Measurements from ENCODE around the gene TSEN54.

Gene TSEN54

GRCh38 chr17:75516255-75516618 is at the start of gene TSEN54:
TSS of gene TSEN54 (plus strand) at chr17:75516528. CDS start at chr17:75516561, 33 bp downstream.
- peak; percentile 94 for DNase-seq (ENCODE audit: low read depth)

GRCh38 chr17:75468291-75468754 is 48.0 kb upstream of the TSEN54 start:
- no peak overlapping the region for H3K4me3 ChIP-seq (ENCODE audit: low read depth, low read length)
- TF ChIP-seq CTCF (IDR thresholded peaks at IDR 0.05; ENCODE audit: insufficient read depth, low read depth, low read length, missing control alignments) = no peak
- no peak for DNase-seq (ENCODE audit: low read depth)

More at GRCh38 chr17:75516255-75516618, at the start of gene TSEN54:
- no peak for TF ChIP-seq CTCF (IDR thresholded peaks at IDR 0.05; ENCODE audit: insufficient read depth, low read depth, low read length, missing control alignments)
- H3K4me3 ChIP-seq (ENCODE audit: low read depth, low read length) = peak within 1 kb of the TSS; percentile 90

GRCh38 chr17:75468779-75469373 is 47.5 kb upstream of the TSEN54 start:
- no peak for DNase-seq (ENCODE audit: low read depth)
- H3K4me3 ChIP-seq (ENCODE audit: low read depth, low read length) = no peak overlapping the region
- no peak for TF ChIP-seq CTCF (IDR thresholded peaks at IDR 0.05; ENCODE audit: insufficient read depth, low read depth, low read length, missing control alignments)

GRCh38 chr17:75471207-75471606 is 45.1 kb upstream of the TSEN54 start:
- TF ChIP-seq CTCF (IDR thresholded peaks at IDR 0.05; ENCODE audit: insufficient read depth, low read depth, low read length, missing control alignments) = no peak
- H3K4me3 ChIP-seq (ENCODE audit: low read depth, low read length) = no peak overlapping the region
- no peak for DNase-seq (ENCODE audit: low read depth)

GRCh38 chr17:75472119-75472518 is 44.2 kb upstream of the TSEN54 start:
- no peak overlapping the region for H3K4me3 ChIP-seq (ENCODE audit: low read depth, low read length)
- no peak for DNase-seq (ENCODE audit: low read depth)
- no peak for TF ChIP-seq CTCF (IDR thresholded peaks at IDR 0.05; ENCODE audit: insufficient read depth, low read depth, low read length, missing control alignments)

- TF ChIP-seq CTCF (IDR thresholded peaks at IDR 0.05; ENCODE audit: insufficient read depth, low read depth, low read length, missing control alignments) = no peak
- no peak overlapping the region for H3K4me3 ChIP-seq (ENCODE audit: low read depth, low read length)
- DNase-seq (ENCODE audit: low read depth) = no peak
Measured at GRCh38 chr17:75473246-75473645, 43.1 kb upstream of the TSEN54 start.

GRCh38 chr17:75474736-75475135 is 41.6 kb upstream of the TSEN54 start:
- TF ChIP-seq CTCF (IDR thresholded peaks at IDR 0.05; ENCODE audit: insufficient read depth, low read depth, low read length, missing control alignments) = no peak
- no peak overlapping the region for H3K4me3 ChIP-seq (ENCODE audit: low read depth, low read length)
- no peak for DNase-seq (ENCODE audit: low read depth)
